ENCODE results near the gene GSPT1. TPM values are rescaled to one million over a fixed set of nuclear protein-coding genes. Genes with fewer than 3 reads are reported as not detected.

GSPT1 gene
- total and polyA plus RNA-seq, 9 of the 15 experiments (the other 6 are each of a cell fraction or from before 2014, with no cell fraction given): 63.8 to 269 (median 148) TPM

GRCh38 chr16:11914210-11915113, 1.3 kb downstream of the GSPT1 start (continued):
- TF ChIP-seq ELF1 (tag; IDR thresholded peaks at IDR 0.05) (no peak), ZNF277 (CRISPR knock-in tag; IDR thresholded peaks at IDR 0.05; ENCODE audit: borderline replicate concordance) (no peak), NELFE (IDR thresholded peaks at IDR 0.05; ENCODE audit: insufficient read depth, insufficient read length) (no peak), POLR2B (IDR thresholded peaks at IDR 0.05; ENCODE audit: low read depth, partially characterized antibody) (no peak), GTF2B (IDR thresholded peaks at IDR 0.05; ENCODE audit: extremely low read depth, insufficient read length) (no peak), BDP1 (IDR thresholded peaks at IDR 0.05; ENCODE audit: insufficient read depth, insufficient read length) (no peak), PHF8 (IDR thresholded peaks at IDR 0.05; ENCODE audit: borderline replicate concordance, low read length) (peak; percentile 22; the same call in 1 of the 2 replicates), CREM (IDR thresholded peaks at IDR 0.05; ENCODE audit: low read depth) (no peak), CHD4 (IDR thresholded peaks at IDR 0.05; ENCODE audit: insufficient read depth, insufficient replicate concordance, low read depth, low read length, poor library complexity, severe bottlenecking) (no peak), MECOM (CRISPR knock-in tag; IDR thresholded peaks at IDR 0.05) (no peak), SMAD3 (CRISPR knock-in tag; conservative IDR thresholded peaks at IDR 0.05) (no peak), HLTF (IDR thresholded peaks at IDR 0.05) (no peak), ZNF431 (CRISPR knock-in tag; IDR thresholded peaks at IDR 0.05) (no peak), THAP7 (CRISPR knock-in tag; IDR thresholded peaks at IDR 0.05) (no peak), ZSCAN32 (CRISPR knock-in tag; IDR thresholded peaks at IDR 0.05) (no peak), ZFP30 (CRISPR knock-in tag; IDR thresholded peaks at IDR 0.05; ENCODE audit: borderline replicate concordance) (no peak), SFPQ (IDR thresholded peaks at IDR 0.05; ENCODE audit: low read depth, low read length) (no peak), ZNF398 (CRISPR knock-in tag; IDR thresholded peaks at IDR 0.05) (no peak), ATF7 (IDR thresholded peaks at IDR 0.05) (no peak), GATAD2A (IDR thresholded peaks at IDR 0.05) (no peak), FOXK1 (CRISPR knock-in tag; IDR thresholded peaks at IDR 0.05; ENCODE audit: borderline replicate concordance) (no peak), ZFP1 (CRISPR knock-in tag; IDR thresholded peaks at IDR 0.05) (no peak)

All from K562 (cell line).